B cell (primary cell): ENCODE data around the gene FLNA.

ENCODE experiments used
- CTCF ChIP-seq: fragments of 200-600 bp; IDR thresholded peaks from one replicate; pipeline ENCODE4 v1.8.0; 2022; ENCODE audit warnings: antibody characterized with exemption, mild to moderate bottlenecking
- EZH2 ChIP-seq: IDR thresholded peaks from 2 replicates; pipeline ENCODE4 v1.6.1; 2012; ENCODE audit warnings: borderline replicate concordance, low read depth, mild to moderate bottlenecking, moderate library complexity, low read length; ENCODE audit not compliant: insufficient read depth, poor library complexity, severe bottlenecking

- TF ChIP-seq CTCF = no peak
- no peak for TF ChIP-seq EZH2
Observed at GRCh38 chrX:154321152-154321551, 53.3 kb downstream of the FLNA start.
